GM13977 (cell line): ENCODE results near the gene OSBP2.

Experiments used
- DNase-seq: peaks from one replicate; pipeline ENCODE4 v3.0.0; 2012; ENCODE audit warnings: low spot score
- in situ Hi-C: fragments of 300-500 bp; cut with MboI; formaldehyde crosslinking; loops from one replicate; pipeline ENCODE4 v1.12.0; 2022; ENCODE audit warnings: low sequenced_read_pairs, low pct_unique_long_range_greater_than_20kb, mixed read lengths, inconsistent platforms; ENCODE audit not compliant: unreplicated experiment
- TF ChIP-seq, protein P1 (sequence below): IDR thresholded peaks from 2 replicates; pipeline ENCODE4 v1.5.1; 2012; ENCODE audit warnings: mild to moderate bottlenecking, control low read depth; ENCODE audit not compliant: insufficient read depth; ENCODE audit errors: extremely low read depth, missing control alignments

Gene OSBP2

DNA sequence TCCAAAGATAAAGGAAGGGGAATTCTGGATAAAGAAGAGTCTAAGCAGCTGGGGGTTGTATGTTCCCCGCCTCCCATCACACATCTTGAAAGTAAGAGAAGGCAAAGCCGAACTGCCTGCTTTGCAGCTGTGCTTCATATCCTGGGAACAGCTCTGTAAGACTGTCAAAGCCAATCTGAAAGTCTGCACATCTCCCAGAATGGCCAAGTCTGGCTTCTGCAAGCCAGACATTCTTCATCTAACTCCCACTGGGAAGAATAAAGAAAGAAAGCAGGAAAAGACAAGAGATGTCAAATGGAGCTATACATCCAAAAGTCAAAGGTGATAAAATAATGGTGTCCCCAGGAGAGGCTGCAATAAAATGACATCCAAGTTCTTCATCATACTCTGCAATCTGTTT lies 258.5 kb downstream of the OSBP2 start:
- in situ Hi-C loops = no loop called here
- TF ChIP-seq, protein P1, sequence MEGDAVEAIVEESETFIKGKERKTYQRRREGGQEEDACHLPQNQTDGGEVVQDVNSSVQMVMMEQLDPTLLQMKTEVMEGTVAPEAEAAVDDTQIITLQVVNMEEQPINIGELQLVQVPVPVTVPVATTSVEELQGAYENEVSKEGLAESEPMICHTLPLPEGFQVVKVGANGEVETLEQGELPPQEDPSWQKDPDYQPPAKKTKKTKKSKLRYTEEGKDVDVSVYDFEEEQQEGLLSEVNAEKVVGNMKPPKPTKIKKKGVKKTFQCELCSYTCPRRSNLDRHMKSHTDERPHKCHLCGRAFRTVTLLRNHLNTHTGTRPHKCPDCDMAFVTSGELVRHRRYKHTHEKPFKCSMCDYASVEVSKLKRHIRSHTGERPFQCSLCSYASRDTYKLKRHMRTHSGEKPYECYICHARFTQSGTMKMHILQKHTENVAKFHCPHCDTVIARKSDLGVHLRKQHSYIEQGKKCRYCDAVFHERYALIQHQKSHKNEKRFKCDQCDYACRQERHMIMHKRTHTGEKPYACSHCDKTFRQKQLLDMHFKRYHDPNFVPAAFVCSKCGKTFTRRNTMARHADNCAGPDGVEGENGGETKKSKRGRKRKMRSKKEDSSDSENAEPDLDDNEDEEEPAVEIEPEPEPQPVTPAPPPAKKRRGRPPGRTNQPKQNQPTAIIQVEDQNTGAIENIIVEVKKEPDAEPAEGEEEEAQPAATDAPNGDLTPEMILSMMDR = no peak
- no peak for DNase-seq

DNA sequence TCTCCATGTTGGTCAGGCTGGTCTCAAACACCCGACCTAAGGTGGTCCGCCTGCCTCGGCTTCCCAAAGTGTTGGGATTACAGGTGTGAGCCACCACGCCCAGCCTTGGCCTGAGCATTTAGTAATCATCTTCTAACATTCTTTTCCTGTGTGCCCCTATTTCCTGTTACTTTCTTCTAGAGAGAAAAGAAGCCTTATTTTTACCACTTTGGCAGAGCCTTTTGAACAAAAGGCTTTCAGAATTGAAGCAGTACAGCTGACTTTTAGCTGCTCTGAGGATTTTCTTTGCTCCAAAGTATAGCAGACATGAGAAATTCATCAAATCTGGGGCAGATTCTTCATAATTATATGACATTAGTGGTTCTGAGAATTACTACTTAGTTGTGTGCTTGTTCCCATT lies 260.5 kb downstream of the OSBP2 start:
- DNase-seq = no peak
- TF ChIP-seq, protein P1 = no peak
- in situ Hi-C loops = no loop called here
